ENCODE data around the gene PIWIL1. TPM values are rescaled to one million over a fixed set of nuclear protein-coding genes. Genes with fewer than 3 reads are reported as not detected.

PIWIL1 gene
- total and polyA plus RNA-seq, 2 of the 4 experiments (the other 2 are of a cell fraction) = not detected

GRCh38 chr12:130331146-130331545, 6.5 kb upstream of the PIWIL1 start:
- no peak overlapping the region for H3K9ac ChIP-seq (ENCODE audit: low read depth, low read length)
- intact Hi-C loops (cut with micrococcal nuclease) (no loop called here), in situ Hi-C loops (cut with MboI; ENCODE audit: low sequenced_read_pairs) (no loop called here), dilution Hi-C loops (cut with HindIII; ENCODE audit: low sequenced_read_pairs, unreplicated experiment) (no loop called here)
- H3K36me3 ChIP-seq (ENCODE audit: control insufficient read depth, insufficient read depth, low read length) = no peaks in the 10 kb centered on the region
- no peak overlapping the region for H2AK5ac ChIP-seq (ENCODE audit: low read depth, low read length)
- no peaks in the 10 kb centered on the region for H3K9me1 ChIP-seq (ENCODE audit: insufficient read depth, low read length)
- 52% methylated on average over 3 of the region's 14 CpGs; no CpG with 5 or more reads in 1 of the 2 experiments for WGBS, 2 experiments (ENCODE audit: extremely low coverage in 2 of 2, insufficient read length in 1 of 2)
- TF ChIP-seq NFE2L2 (IDR thresholded peaks at IDR 0.05; ENCODE audit: low read depth, low read length) (no peak), MXI1 (IDR thresholded peaks at IDR 0.05; ENCODE audit: borderline replicate concordance, low read depth, low read length) (no peak)
- H2AFZ ChIP-seq (replicated peaks; ENCODE audit: low read length, poor library complexity) = no peak overlapping the region
- no peaks in the 10 kb centered on the region for H4K20me1 ChIP-seq (ENCODE audit: insufficient read depth, low read length)
- no peak overlapping the region for H2BK120ac ChIP-seq (ENCODE audit: low read depth, low read length)
- H3K14ac ChIP-seq (replicated peaks; ENCODE audit: low read depth, low read length) = no peak overlapping the region
- H2BK20ac ChIP-seq (ENCODE audit: low read depth, low read length) = no peak overlapping the region
- no peaks in the 10 kb centered on the region for H3K79me1 ChIP-seq (ENCODE audit: low read depth in 1 of 2, low read length in 2 of 2)
- H3K4ac ChIP-seq (ENCODE audit: low read depth, low read length) = no peak overlapping the region
- H3K4me3 ChIP-seq (ENCODE audit: insufficient read depth, low read depth, low read length) = no peak overlapping the region
- no TSS peak for BruUV-seq (replicated peaks)
- H2AK9ac ChIP-seq (replicated peaks; ENCODE audit: low read depth, low read length, poor library complexity) = no peak overlapping the region
- H4K91ac ChIP-seq (ENCODE audit: insufficient read depth, low read depth, low read length) = no peak overlapping the region
- POLR2A ChIA-PET (ENCODE audit: unreplicated experiment) = no interaction called here
- no peak overlapping the region for H3K4me2 ChIP-seq (ENCODE audit: low read depth, low read length)
- no peak for DNase-seq
- no peak overlapping the region for H2BK5ac ChIP-seq (ENCODE audit: low read depth, low read length, poor library complexity, severe bottlenecking)
- ATAC-seq (ENCODE audit: low read depth) = no peak
- H3K9me3 ChIP-seq (ENCODE audit: control insufficient read depth, insufficient read depth, low read length) = peaks cover 17% of the 10 kb centered on the region
- H3K27ac ChIP-seq (ENCODE audit: insufficient read depth, low read length) = no peak overlapping the region
- no peaks in the 10 kb centered on the region for H3K4me1 ChIP-seq (ENCODE audit: control insufficient read depth, insufficient read depth, low read length)
- no peak overlapping the region for H4K8ac ChIP-seq (ENCODE audit: low read depth in 2 of 2, low read length in 2 of 2)
- H2BK15ac ChIP-seq (ENCODE audit: low read depth, low read length) = no peak overlapping the region
- no peak overlapping the region for H3K56ac ChIP-seq (ENCODE audit: extremely low read depth, insufficient read depth, low read length)
- no peaks in the 10 kb centered on the region for H3K27me3 ChIP-seq (ENCODE audit: control insufficient read depth, insufficient read depth, low read length)
- CTCF ChIA-PET = no interaction called here
- H4K5ac ChIP-seq (ENCODE audit: low read depth, low read length) = no peak overlapping the region
- no peak overlapping the region for H3K23ac ChIP-seq (ENCODE audit: low read depth, low read length)
- H3K18ac ChIP-seq (ENCODE audit: low read depth, low read length) = no peak overlapping the region

Data from IMR-90 (cell line).